K562 (cell line): ENCODE data around the gene CSF3. TPM values are rescaled to one million over a fixed set of nuclear protein-coding genes. Genes with fewer than 3 reads are reported as not detected.

Experiments
- ATAC-seq: fragments of 200-7000 bp; cut with Tn5 transposase; 3 replicates; pipeline ENCODE4 v1.9.1; 2020; ENCODE audit warnings: moderate library complexity
- BruUV-seq: library from RNA; stranded (reverse); fragments of 400-500 nt; replicated peaks from 2 replicates; lab custom pipeline; 2021; lab: Mats Ljungman, UMichigan
- CTCF ChIA-PET: fragments of 300-600 bp; formaldehyde crosslinking; extraction: SDS; loops from one replicate; lab custom pipeline; 2021; ENCODE audit warnings: low intra/inter-chr PET ratio; lab: Yijun Ruan, JAX
- POLR2A ChIA-PET: fragments of 300-600, 350-650 bp; sonication (Branson Sonifier 250); formaldehyde crosslinking; extraction: SDS; loops from one replicate; lab custom pipeline; 2021; ENCODE audit warnings: antibody characterized with exemption, inconsistent platforms; lab: Yijun Ruan, JAX
- DNase-seq, 4 experiments: peaks; one replicate each; pipeline versions ENCODE4 v3.0.0 to v3.0.0-alpha.2; 2011 to 2018; ENCODE audit warnings: low spot score in 3 of 4, mixed read lengths in 3 of 4; ENCODE audit errors: extremely low read depth in 1 of 4
- FAIRE-seq: peaks from 2 replicates; lab custom pipeline; 2011; peaks lifted over from hg19 to GRCh38; lab: Jason Lieb, UNC
- H2AFZ ChIP-seq: 2 replicates; pipeline ENCODE4 v1.6.0; 2011; ENCODE audit warnings: low read depth, low read length, control low read depth, inconsistent platforms
- H3K27ac ChIP-seq: fragments of 200-600 bp; 3 replicates; pipeline ENCODE4 v1.8.0; 2011; ENCODE audit warnings: low read depth, mild to moderate bottlenecking, control low read depth, inconsistent platforms, low read length, moderate library complexity, mixed read lengths; ENCODE audit errors: extremely low read depth
- H3K27me3 ChIP-seq, 2 experiments: fragments of 300-600 bp in 1 of 2; 2 replicates in 1 of 2; 3 replicates in 1 of 2; pipeline versions ENCODE4 v1.6.0 to v1.8.0; 2011; ENCODE audit warnings: inconsistent platforms in 2 of 2, low read length in 2 of 2, mild to moderate bottlenecking in 1 of 2, mixed read lengths in 1 of 2, moderate library complexity in 1 of 2; ENCODE audit not compliant: control insufficient read depth in 2 of 2, insufficient read depth in 2 of 2
- H3K36me3 ChIP-seq: fragments of 300-600 bp; 3 replicates; pipeline ENCODE4 v1.8.0; 2011; ENCODE audit warnings: mild to moderate bottlenecking, low read length, inconsistent platforms; ENCODE audit not compliant: control insufficient read depth, insufficient read depth
- H3K4me1 ChIP-seq, 2 experiments: fragments of 200-600 bp in 1 of 2; replicated peaks in 1 of 2; 2 replicates in 1 of 2; 3 replicates in 1 of 2; pipeline versions ENCODE4 v1.5.1 to v1.8.0; 2011; ENCODE audit warnings: inconsistent platforms in 2 of 2, low read length in 2 of 2, mild to moderate bottlenecking in 1 of 2, mixed read lengths in 1 of 2, moderate library complexity in 1 of 2; ENCODE audit not compliant: control insufficient read depth in 2 of 2, insufficient read depth in 2 of 2
- H3K4me2 ChIP-seq: 2 replicates; pipeline ENCODE4 v1.6.1; 2011; ENCODE audit warnings: low read length, control low read depth, inconsistent platforms, mixed read lengths; ENCODE audit not compliant: insufficient read depth
- H3K4me3 ChIP-seq: fragments of 200-600 bp; sonication (generic), shearing (Covaris generic); 2 replicates; pipeline ENCODE4 v1.5.1; 2016; ENCODE audit warnings: control low read depth, inconsistent platforms
- H3K79me2 ChIP-seq: fragments of 200-600 bp; 3 replicates; pipeline ENCODE4 v1.8.0; 2011; ENCODE audit warnings: low read length, inconsistent platforms; ENCODE audit not compliant: control insufficient read depth, insufficient read depth
- H3K9ac ChIP-seq, 2 experiments: 2 replicates each; pipeline versions ENCODE4 v1.6.0 to v1.6.1; 2011; ENCODE audit warnings: low read depth in 2 of 2, low read length in 2 of 2, control low read depth in 1 of 2, inconsistent platforms in 1 of 2, mild to moderate bottlenecking in 1 of 2, mixed read lengths in 1 of 2; ENCODE audit not compliant: insufficient read depth in 1 of 2
- H3K9me1 ChIP-seq: one replicate; pipeline ENCODE4 v1.6.0; 2011; ENCODE audit warnings: inconsistent platforms, mild to moderate bottlenecking, low read length, moderate library complexity; ENCODE audit not compliant: control insufficient read depth, insufficient read depth
- H3K9me3 ChIP-seq: replicated peaks from 2 replicates; pipeline ENCODE4 v1.5.1; 2011; ENCODE audit warnings: low read depth, low read length, inconsistent platforms; ENCODE audit not compliant: control insufficient read depth, insufficient read depth
- H4K20me1 ChIP-seq: replicated peaks from 2 replicates; pipeline ENCODE4 v1.6.1; 2011; ENCODE audit warnings: low read length, inconsistent platforms, mixed read lengths; ENCODE audit not compliant: control insufficient read depth, insufficient read depth
- BRD9 ChIP-seq: fragments of 450-650 bp; IDR thresholded peaks from 2 replicates; pipeline ENCODE4 v1.6.1; 2018; ENCODE audit warnings: low read depth; ENCODE audit not compliant: partially characterized antibody
- CEBPZ ChIP-seq: fragments of 150-350 bp; IDR thresholded peaks from 2 replicates; pipeline ENCODE4 v1.6.1; 2014; ENCODE audit warnings: low read depth, mild to moderate bottlenecking, low read length, borderline replicate concordance
- ETV5 ChIP-seq: sonication (generic); formaldehyde crosslinking; IDR thresholded peaks from 2 replicates; pipeline ENCODE4 v1.4.0; 2020; ENCODE audit warnings: low read depth, mild to moderate bottlenecking, missing genetic modification reagents
- HNRNPH1 ChIP-seq: fragments of 200-400 bp; formaldehyde crosslinking; optimal IDR thresholded peaks from 2 replicates; pipeline ENCODE3; 2017; ENCODE audit warnings: low read depth, mild to moderate bottlenecking, low read length, moderate library complexity
- HOMEZ ChIP-seq: fragments of 250-450 bp; sonication (Bioruptor Pico); IDR thresholded peaks from 2 replicates; pipeline ENCODE4 v1.4.0; 2020; ENCODE audit warnings: mild to moderate bottlenecking, moderate library complexity
- RBFOX2 ChIP-seq: fragments of 200-400 bp; formaldehyde crosslinking; IDR thresholded peaks from 2 replicates; pipeline ENCODE4 v1.6.1; 2017; ENCODE audit warnings: low read depth, mild to moderate bottlenecking, low read length, moderate library complexity
- RUNX1 ChIP-seq: sonication (generic); IDR thresholded peaks from 2 replicates; pipeline ENCODE4 v1.6.1; 2016; ENCODE audit warnings: antibody characterized with exemption, low read depth
- UBTF ChIP-seq, 2 experiments: IDR thresholded peaks; 2 replicates each; pipeline ENCODE4 v1.6.1; 2012; ENCODE audit warnings: improper control_type of control experiment in 2 of 2, low read depth in 2 of 2, low read length in 2 of 2, borderline replicate concordance in 1 of 2
- ZNF586 ChIP-seq: fragments of 450-650 bp; formaldehyde crosslinking; conservative IDR thresholded peaks from 2 replicates; pipeline ENCODE4 v1.4.0; 2020; ENCODE audit warnings: mild to moderate bottlenecking, moderate library complexity
- ZNF79 ChIP-seq: fragments of 250-450 bp; sonication (Bioruptor Pico); IDR thresholded peaks from 2 replicates; pipeline ENCODE4 v1.4.0; 2020; ENCODE audit warnings: low read depth, mild to moderate bottlenecking, moderate library complexity
- WGBS: fragments of 100-300 bp; shearing (Covaris generic); methylation state at CpG from one replicate; pipeline ENCODE4 v1.1.6; 2016; ENCODE audit warnings: low coverage, mixed read lengths; ENCODE audit not compliant: insufficient coverage; ENCODE audit errors: missing lambda C conversion rate; 5-methylcytosine and 5-hydroxymethylcytosine counted together
- in situ Hi-C: fragments of 300-500 bp; cut with MboI; formaldehyde crosslinking; loops from 4 replicates; pipeline ENCODE4 v1.15.0; 2018; ENCODE audit warnings: inconsistent platforms, mixed read lengths
- intact Hi-C: fragments of 100-400 bp; cut with micrococcal nuclease; formaldehyde crosslinking; loops from 2 replicates; pipeline ENCODE4 v1.14.2; 2022
- polyA plus RNA-seq, 8 experiments: library from polyadenylated mRNA; depleted of rRNA in 4 of 8; stranded (reverse) in 5 of 8; unstranded in 3 of 8; fragments of >200 nt; fragmentation: Nextera tagmentation in 2 of 8; fragmentation: Illumina TruSeq in 1 of 8; extraction: Ambion mirVana in 2 of 8; extraction: Trizol in 1 of 8; gene quantifications; 2 replicates each; pipeline versions ENCODE4 v1.2.1 to v1.2.3, GENCODE V29; 2011 to 2014; ENCODE audit warnings: inconsistent platforms in 1 of 8, missing spikeins in 1 of 8
- total RNA-seq, 7 experiments: library from RNA; depleted of rRNA in 6 of 7; stranded (reverse); fragments of >200 nt in 6 of 7; fragmentation: Illumina TruSeq in 2 of 7; extraction: Trizol in 2 of 7; gene quantifications; 2 replicates each; pipeline versions ENCODE4 v1.2.1 to v1.2.3, GENCODE V29; 2011 to 2021; ENCODE audit warnings: low replicate concordance in 1 of 7

The CSF3 gene
- total and polyA plus RNA-seq, 9 of the 15 experiments (the other 6 are each of a cell fraction or from before 2014, with no cell fraction given), result 0.19 TPM; not detected in 8

- DNase-seq (no peak), ATAC-seq (no peak), FAIRE-seq (no peak)
- Histone ChIP-seq H3K4me1 (peaks cover 2 to 27% of the 10 kb centered on the region in 2 experiments; a peak in 4 of 5 replicates), H2AFZ (no peak overlapping the region), H3K27me3 (no peaks in the 10 kb centered on the region), H3K27ac (no peak overlapping the region), H4K20me1 (0 out of 2 replicates have a peak, but pooled peaks cover 4% of the 10 kb centered on the region), H3K9me3 (no peaks in the 10 kb centered on the region), H3K9ac (no peak overlapping the region), H3K36me3 (peaks cover 93% of the 10 kb centered on the region), H3K4me3 (no peak overlapping the region), H3K79me2 (no peaks in the 10 kb centered on the region), H3K4me2 (no peak overlapping the region), H3K9me1 (no peaks in the 10 kb centered on the region)
- CTCF ChIA-PET, result no interaction called here
- POLR2A ChIA-PET, result no interaction called here
- intact Hi-C loops (no loop called here), in situ Hi-C loops (loop anchor here (25.0 kb wide), 1 partner anchor 264 kb away; the partner anchor contains the start of gene CDC6)
- BruUV-seq, result no TSS peak
- 86% methylated on average over 9 of the region's 10 CpGs for WGBS
- TF ChIP-seq UBTF (IDR thresholded peaks at IDR 0.05; ENCODE audit: borderline replicate concordance in 1 of 2, low read depth in 2 of 2, low read length in 2 of 2) (no peak), BRD9 (no peak), RUNX1 (no peak), ETV5 (CRISPR knock-in tag) (no peak), CEBPZ (no peak), HOMEZ (CRISPR knock-in tag) (no peak), ZNF79 (no peak), ZNF586 (no peak), HNRNPH1 (no peak), RBFOX2 (no peak)
These were observed 8.5 kb downstream of the CSF3 start for GRCh38 chr17:40023590-40024292.
